GM20000 (cell line): ENCODE measurements around the gene MAGI1.
A peak's percentile ranks its signal among the peaks of the same experiment; 100 is the strongest.

Source experiments
- DNase-seq: peaks from one replicate; pipeline ENCODE4 v3.0.0; 2012; ENCODE audit warnings: low spot score
- TF ChIP-seq, protein P1 (sequence below): IDR thresholded peaks from 2 replicates; pipeline ENCODE4 v1.5.1; 2012; ENCODE audit warnings: mild to moderate bottlenecking, control low read depth; ENCODE audit errors: extremely low read depth, missing control alignments

The MAGI1 gene

DNA sequence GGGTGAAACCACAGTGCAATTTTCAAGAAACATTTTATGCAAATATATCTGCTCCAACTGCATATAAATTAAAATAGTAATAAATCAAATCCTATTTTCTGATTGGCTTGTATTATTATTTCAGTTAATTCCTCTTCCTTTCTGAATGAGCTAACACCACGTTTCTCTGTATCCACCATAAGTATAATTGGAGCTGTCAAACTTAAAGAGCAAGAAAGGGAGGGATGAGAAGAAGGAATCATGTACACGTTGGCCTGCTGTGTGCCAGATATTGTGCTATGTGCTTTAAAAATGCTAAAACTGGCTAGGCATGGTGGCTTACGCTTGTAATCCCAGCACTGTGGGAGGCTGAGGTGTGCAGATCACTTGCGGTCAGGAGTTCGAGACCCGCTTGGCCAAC, 180.0 kb downstream of the MAGI1 start:
- DNase-seq = no peak
- TF ChIP-seq, protein P1, sequence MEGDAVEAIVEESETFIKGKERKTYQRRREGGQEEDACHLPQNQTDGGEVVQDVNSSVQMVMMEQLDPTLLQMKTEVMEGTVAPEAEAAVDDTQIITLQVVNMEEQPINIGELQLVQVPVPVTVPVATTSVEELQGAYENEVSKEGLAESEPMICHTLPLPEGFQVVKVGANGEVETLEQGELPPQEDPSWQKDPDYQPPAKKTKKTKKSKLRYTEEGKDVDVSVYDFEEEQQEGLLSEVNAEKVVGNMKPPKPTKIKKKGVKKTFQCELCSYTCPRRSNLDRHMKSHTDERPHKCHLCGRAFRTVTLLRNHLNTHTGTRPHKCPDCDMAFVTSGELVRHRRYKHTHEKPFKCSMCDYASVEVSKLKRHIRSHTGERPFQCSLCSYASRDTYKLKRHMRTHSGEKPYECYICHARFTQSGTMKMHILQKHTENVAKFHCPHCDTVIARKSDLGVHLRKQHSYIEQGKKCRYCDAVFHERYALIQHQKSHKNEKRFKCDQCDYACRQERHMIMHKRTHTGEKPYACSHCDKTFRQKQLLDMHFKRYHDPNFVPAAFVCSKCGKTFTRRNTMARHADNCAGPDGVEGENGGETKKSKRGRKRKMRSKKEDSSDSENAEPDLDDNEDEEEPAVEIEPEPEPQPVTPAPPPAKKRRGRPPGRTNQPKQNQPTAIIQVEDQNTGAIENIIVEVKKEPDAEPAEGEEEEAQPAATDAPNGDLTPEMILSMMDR = no peak

DNA sequence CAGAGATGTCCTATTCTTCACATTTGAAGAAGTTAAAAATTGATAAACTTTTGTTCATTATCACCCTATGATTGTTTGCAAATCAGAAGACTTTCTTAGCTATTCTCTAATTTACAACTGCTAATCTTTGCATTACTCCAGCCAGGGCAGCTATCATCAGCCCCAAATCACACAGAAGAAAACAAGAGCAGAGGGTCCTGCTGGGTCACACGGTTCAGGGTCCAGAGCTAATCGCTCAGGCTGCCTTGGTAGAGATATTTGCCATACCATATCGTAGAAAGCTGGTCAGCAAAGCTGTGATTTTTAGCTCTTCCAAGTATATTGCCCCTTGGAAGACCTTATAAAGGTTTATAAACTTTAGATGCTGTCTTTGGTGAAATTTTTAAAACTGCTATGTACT, 181.4 kb downstream of the MAGI1 start:
- DNase-seq = no peak
- TF ChIP-seq, protein P1 = no peak

DNA sequence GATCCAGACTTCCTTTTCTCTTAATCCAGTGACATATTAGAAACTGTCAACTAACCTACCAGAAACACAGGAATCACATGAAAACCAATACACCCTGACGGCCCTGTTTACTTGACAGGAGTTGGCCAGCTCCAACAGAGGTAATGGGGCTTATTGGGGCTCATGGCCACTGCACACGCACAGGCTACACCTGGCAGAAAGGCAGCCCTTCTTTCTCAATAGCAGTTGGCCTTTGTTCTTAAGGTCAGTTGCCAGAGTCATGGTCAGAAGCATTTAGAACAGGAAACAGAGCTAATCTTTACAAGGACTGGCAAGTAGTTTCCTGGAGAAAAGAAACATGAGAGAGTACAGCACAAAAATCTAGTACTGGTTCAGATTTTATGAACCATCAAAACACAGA, 181.8 kb downstream of the MAGI1 start:
- DNase-seq = no peak
- TF ChIP-seq, protein P1 = no peak

DNA sequence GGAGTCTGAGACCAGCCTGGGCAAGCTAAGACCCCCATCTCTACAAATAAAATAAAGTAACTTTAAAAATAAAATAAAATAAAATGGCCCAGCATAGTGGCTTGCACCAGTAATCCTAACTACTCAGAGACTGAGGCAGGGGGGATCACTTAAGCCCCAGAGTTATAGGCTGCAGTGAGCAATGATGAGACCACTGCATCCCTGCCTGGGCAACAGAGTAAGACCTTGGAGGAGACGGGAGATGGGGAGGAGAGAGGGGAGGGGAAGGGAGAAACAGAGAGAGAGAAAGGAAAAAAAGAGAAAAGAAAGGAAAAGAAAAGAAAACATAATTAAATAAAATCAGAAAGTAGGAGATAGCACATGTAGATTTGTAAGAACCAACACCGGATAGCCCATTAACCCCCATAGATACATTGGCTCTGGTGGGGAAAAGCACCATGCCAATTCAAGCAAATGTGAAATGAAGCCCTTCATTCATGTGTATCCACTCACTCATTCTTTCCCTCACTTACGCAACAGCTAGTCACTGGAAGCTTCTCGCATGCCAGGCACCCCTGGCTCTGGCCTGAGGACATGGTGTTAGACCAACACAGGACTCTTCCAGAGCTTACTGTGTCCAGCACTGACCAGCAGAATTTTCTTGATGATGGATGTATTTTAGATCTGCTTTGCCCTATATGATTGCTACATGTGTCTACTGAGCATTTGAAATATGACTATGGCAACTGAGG, 183.2 kb downstream of the MAGI1 start:
- TF ChIP-seq, protein P1 = no peak
- no peak for DNase-seq

DNA sequence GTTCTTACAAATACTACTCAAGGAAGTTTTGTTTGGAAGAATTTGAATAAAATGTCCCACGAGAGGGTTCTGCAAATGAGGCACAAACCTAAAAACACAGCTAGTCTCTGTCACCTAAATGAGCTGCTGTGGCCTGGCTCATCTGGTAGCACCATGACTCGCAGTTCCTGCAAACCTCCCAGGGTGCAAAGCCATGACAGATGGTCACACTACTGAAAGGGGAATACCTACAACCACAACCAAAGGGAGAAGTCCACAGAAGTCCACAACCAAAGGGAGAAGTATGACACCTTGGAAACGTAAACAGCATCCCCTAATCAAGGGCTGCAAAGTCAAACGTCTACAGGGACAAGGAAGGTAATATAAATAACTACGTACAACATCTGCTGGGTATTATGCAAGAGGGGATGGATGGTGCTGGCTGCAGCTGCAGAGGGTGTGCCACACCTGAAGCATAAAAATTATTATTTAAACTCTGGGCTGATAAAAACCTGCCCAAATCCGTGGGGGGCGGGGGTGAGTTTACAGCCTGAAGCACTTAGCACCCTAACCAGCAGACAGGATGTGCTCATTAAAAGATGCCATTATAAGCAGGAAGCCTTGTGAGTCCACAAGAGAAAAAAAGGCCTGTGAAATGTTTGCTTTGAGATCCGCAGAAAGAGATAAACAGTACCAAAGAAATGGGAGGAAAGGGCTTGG, 184.0 kb downstream of the MAGI1 start:
- DNase-seq = peak; percentile 30

DNA sequence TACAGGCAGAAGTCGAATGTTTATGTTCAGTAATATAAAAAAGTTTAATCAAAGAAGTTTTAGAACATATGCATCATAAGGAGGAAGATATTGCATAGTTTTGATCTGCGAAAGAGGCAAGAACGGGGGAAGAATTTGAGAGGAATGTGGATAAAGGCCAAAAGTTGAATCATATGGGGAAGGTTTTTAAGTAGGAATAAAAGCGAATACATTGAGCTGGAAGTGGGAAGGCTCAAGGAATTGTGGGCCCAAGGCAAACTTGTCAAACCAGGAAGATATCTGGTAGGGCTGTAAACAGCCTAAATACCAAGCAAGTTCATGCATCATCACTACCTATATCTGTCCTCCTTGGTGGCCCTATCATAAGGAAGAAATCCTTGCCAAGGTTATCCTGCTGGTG, 186.9 kb downstream of the MAGI1 start:
- TF ChIP-seq, protein P1 = no peak
- DNase-seq = no peak

More for the DNA sequence above, 184.0 kb downstream of the MAGI1 start:
- TF ChIP-seq, protein P1 = no peak

DNA sequence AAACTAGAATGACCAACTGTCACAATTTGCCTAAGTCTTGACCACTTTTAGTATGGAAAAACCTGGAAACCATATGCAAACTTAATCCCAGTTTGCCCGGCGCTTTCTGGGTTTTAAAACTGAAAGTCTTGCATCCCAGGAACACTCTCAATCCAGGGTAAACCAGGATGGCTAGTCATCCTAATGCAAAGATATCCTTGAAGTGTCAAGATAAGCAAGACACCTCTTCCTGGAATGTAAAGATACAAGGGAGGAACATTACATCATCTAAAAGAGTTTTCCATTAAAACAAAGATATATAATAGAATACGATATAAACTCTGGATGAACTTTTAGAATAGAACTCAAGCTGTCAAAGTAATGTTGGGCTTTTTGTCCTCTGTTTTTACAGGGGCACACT, 188.5 kb downstream of the MAGI1 start:
- DNase-seq = no peak
- TF ChIP-seq, protein P1 = no peak
